Left ventricle myocardium inferior (tissue), 1 donor: ENCODE data around the gene PCLO. TPM values are rescaled to one million over a fixed set of nuclear protein-coding genes. Genes with fewer than 3 reads are reported as not detected.
"Not testable (repeated sequence)": the region's sequence is repeated elsewhere in the genome, so short reads cannot be mapped to it uniquely, and the experiment has no call there.

ENCODE experiments used
- DNase-seq: peaks from one replicate; pipeline ENCODE4 v3.0.0-alpha.2; 2020
- H3K27ac ChIP-seq: fragments of 200-600 bp; replicated peaks from 2 replicates; pipeline ENCODE4 v1.8.0; 2021
- H3K27me3 ChIP-seq: fragments of 200-600 bp; 2 replicates; pipeline ENCODE4 v1.8.0; 2021; ENCODE audit warnings: low read depth
- H3K36me3 ChIP-seq: fragments of 200-600 bp; 2 replicates; pipeline ENCODE4 v1.8.0; 2021
- H3K4me1 ChIP-seq: fragments of 200-600 bp; 2 replicates; pipeline ENCODE4 v1.8.0; 2021
- H3K4me3 ChIP-seq: fragments of 200-600 bp; 2 replicates; pipeline ENCODE4 v1.8.0; 2021; ENCODE audit warnings: mild to moderate bottlenecking, moderate library complexity
- H3K9me3 ChIP-seq: fragments of 200-600 bp; replicated peaks from 2 replicates; pipeline ENCODE4 v1.8.0; 2021
- intact Hi-C: fragments of 100-400 bp; cut with micrococcal nuclease; formaldehyde crosslinking; loops from one replicate; pipeline ENCODE4 v1.11.0; 2022
- total RNA-seq: library from RNA; stranded (reverse); fragmentation: NEBNext Ultra II Directional; extraction: Animal tissue kit (Norgen Biotek cat#: 25700); gene quantifications from one replicate; pipeline ENCODE4 v1.2.1, GENCODE V29; 2021
- TF ChIP-seq, protein P1 (sequence below): fragments of 200-600 bp; IDR thresholded peaks from 2 replicates; pipeline ENCODE4 v1.8.0; 2021; ENCODE audit warnings: antibody characterized with exemption, mild to moderate bottlenecking, borderline replicate concordance
- donor health status: DM: no; HTN: yes; CAD: no; lungs with severe emphysema.

The PCLO gene
- total RNA-seq, 1 donor from 2014 or later = 4.2 TPM

DNA sequence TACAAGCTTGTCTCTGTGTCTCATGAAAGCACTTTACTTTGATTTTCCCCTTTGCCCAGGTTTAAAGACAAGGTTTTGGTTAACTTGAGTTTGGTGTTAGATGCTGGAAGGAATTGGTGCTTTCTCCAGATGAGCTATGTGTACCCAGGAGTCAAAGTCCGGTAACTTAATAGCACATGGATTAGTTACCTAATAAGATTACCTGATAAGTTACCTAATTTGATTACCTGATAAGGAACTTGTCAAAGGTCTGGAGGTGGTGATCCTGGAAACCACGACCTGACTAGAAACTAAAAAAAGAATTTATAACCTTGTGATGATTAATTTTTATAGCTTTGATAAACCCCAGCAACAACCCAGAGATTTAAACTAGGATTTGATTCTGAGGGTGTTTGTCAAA, 449.2 kb downstream of the PCLO start:
- Histone ChIP-seq H3K36me3 (no peaks in the 10 kb centered on the region), H3K27ac (no peak overlapping the region), H3K4me1 (no peaks in the 10 kb centered on the region), H3K9me3 (no peaks in the 10 kb centered on the region), H3K27me3 (peaks cover 3% of the 10 kb centered on the region), H3K4me3 (no peak overlapping the region)
- TF ChIP-seq, protein P1, sequence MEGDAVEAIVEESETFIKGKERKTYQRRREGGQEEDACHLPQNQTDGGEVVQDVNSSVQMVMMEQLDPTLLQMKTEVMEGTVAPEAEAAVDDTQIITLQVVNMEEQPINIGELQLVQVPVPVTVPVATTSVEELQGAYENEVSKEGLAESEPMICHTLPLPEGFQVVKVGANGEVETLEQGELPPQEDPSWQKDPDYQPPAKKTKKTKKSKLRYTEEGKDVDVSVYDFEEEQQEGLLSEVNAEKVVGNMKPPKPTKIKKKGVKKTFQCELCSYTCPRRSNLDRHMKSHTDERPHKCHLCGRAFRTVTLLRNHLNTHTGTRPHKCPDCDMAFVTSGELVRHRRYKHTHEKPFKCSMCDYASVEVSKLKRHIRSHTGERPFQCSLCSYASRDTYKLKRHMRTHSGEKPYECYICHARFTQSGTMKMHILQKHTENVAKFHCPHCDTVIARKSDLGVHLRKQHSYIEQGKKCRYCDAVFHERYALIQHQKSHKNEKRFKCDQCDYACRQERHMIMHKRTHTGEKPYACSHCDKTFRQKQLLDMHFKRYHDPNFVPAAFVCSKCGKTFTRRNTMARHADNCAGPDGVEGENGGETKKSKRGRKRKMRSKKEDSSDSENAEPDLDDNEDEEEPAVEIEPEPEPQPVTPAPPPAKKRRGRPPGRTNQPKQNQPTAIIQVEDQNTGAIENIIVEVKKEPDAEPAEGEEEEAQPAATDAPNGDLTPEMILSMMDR = no peak
- intact Hi-C loops = no loop called here
- DNase-seq = no peak

GRCh38 chr7:82706344-82706743, 456.3 kb downstream of the PCLO start:
- H3K4me3 ChIP-seq, H3K9me3 ChIP-seq, DNase-seq, H3K36me3 ChIP-seq, H3K4me1 ChIP-seq, intact Hi-C loops, H3K27me3 ChIP-seq, H3K27ac ChIP-seq: not testable (repeated sequence)

DNA sequence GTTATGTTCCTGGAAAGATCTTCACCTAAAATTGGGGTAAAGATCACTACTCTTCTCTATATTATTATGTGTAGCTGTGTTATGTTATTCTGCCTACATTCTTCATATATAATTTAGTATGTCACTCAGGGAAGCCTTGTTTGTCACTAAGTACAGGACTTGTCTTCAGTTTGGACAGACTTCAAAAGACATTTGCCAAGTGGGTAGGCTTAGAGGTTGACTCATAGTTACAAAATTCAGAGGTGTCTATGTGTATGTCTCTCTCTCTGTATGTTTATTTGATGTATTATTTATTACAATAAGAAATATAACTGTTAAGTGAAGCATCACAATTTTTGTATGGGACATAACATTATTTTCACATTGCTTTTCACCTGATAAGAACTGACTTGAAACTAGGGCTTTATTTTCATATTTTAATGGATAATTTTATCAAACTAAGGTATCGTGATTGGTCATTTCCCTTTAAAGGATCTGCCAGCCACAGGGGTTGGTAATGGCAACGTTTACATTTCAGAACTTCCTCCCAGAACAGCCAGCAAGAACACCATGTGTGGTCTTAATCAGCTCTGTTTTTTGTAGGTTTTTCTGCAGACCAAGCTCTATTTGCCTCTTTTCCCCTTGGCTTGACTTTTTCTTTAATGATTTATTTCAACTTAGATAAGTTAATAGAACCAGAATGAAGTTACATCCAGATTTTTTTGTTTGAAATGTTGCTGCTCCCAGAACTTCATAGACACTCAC, 457.0 kb downstream of the PCLO start:
- intact Hi-C loops = no loop called here
- no peaks in the 10 kb centered on the region for H3K36me3 ChIP-seq

GRCh38 chr7:82704121-82704520, 458.6 kb downstream of the PCLO start:
- TF ChIP-seq, protein P1 = no peak
- H3K9me3 ChIP-seq = peaks cover 3% of the 10 kb centered on the region
- H3K36me3 ChIP-seq = no peaks in the 10 kb centered on the region
- H3K27ac ChIP-seq = no peak overlapping the region
- H3K4me1 ChIP-seq = peaks cover 4% of the 10 kb centered on the region
- H3K27me3 ChIP-seq = no peaks in the 10 kb centered on the region
- no peak overlapping the region for H3K4me3 ChIP-seq
- intact Hi-C loops = no loop called here
- no peak for DNase-seq

More for the DNA sequence above, 457.0 kb downstream of the PCLO start:
- no peak overlapping the region for H3K27ac ChIP-seq
- H3K27me3 ChIP-seq = peaks cover 3% of the 10 kb centered on the region
- TF ChIP-seq, protein P1 = no peak
- no peak overlapping the region for H3K4me3 ChIP-seq
- no peak for DNase-seq
- H3K9me3 ChIP-seq = no peaks in the 10 kb centered on the region
- H3K4me1 ChIP-seq = peaks cover 4% of the 10 kb centered on the region
